Keratinocyte (primary cell): ENCODE results near the gene PITHD1.

Source experiments
- EZH2 ChIP-seq: IDR thresholded peaks from one replicate; pipeline ENCODE4 v1.6.1; 2012; ENCODE audit warnings: inconsistent platforms, mild to moderate bottlenecking, low read length, moderate library complexity
- TF ChIP-seq, protein P1 (sequence below), 3 experiments: IDR thresholded peaks in 1 of 3; conservative IDR thresholded peaks in 1 of 3; optimal IDR thresholded peaks in 1 of 3; 2 replicates in 2 of 3; 3 replicates in 1 of 3; pipeline versions ENCODE3 to v1.5.1; 2011; ENCODE audit warnings: low read length in 3 of 3, mild to moderate bottlenecking in 3 of 3, moderate library complexity in 2 of 3, control low read depth in 1 of 3, inconsistent platforms in 1 of 3; ENCODE audit not compliant: insufficient read depth in 2 of 3; ENCODE audit errors: extremely low read depth in 1 of 3

- TF ChIP-seq, protein P1, sequence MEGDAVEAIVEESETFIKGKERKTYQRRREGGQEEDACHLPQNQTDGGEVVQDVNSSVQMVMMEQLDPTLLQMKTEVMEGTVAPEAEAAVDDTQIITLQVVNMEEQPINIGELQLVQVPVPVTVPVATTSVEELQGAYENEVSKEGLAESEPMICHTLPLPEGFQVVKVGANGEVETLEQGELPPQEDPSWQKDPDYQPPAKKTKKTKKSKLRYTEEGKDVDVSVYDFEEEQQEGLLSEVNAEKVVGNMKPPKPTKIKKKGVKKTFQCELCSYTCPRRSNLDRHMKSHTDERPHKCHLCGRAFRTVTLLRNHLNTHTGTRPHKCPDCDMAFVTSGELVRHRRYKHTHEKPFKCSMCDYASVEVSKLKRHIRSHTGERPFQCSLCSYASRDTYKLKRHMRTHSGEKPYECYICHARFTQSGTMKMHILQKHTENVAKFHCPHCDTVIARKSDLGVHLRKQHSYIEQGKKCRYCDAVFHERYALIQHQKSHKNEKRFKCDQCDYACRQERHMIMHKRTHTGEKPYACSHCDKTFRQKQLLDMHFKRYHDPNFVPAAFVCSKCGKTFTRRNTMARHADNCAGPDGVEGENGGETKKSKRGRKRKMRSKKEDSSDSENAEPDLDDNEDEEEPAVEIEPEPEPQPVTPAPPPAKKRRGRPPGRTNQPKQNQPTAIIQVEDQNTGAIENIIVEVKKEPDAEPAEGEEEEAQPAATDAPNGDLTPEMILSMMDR (optimal IDR thresholded peaks at IDR 0.05 in 1 of 3, IDR thresholded peaks at IDR 0.05 in 1 of 3, conservative IDR thresholded peaks at IDR 0.05 in 1 of 3; ENCODE audit: extremely low read depth in 1 of 3, insufficient read depth in 2 of 3, low read length in 3 of 3) = peak; percentile 62 to 81 (median 74)
- TF ChIP-seq EZH2 = no peak
These were observed 27.0 kb upstream of the PITHD1 start for GRCh38 chr1:23751050-23751814.
